ENCODE results near the gene MAGI2.
"Not testable (repeated sequence)": the region's sequence is repeated elsewhere in the genome, so short reads cannot be mapped to it uniquely, and the experiment has no call there.

Gene MAGI2

GRCh38 chr7:78317371-78317770 is 1136.1 kb downstream of the MAGI2 start:
- DNase-seq: no peak

- DNase-seq: no peak
Observed at GRCh38 chr7:78316110-78316509, 1137.4 kb downstream of the MAGI2 start.

DNA sequence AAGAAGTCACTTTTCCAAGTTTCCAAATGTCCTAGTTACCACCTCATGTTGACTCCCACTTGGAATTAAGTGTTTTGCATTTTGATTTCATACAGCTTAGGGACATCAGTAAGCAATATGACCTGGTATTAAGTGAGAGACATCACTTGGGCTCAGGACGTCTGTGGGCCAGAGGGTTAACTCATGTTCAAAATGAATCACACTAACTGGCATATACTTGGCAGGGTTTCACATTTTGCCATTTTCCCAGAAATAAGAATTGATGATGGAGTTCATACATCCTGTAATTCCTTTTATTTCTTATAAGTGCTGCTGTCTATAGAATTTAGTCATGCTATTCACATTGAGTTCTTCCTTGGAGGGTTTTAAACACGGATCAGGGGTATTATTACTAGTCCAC is 1138.3 kb downstream of the MAGI2 start:
- no peak for DNase-seq

- DNase-seq: no peak
Observed at GRCh38 chr7:78311181-78311580, 1142.3 kb downstream of the MAGI2 start.

DNA sequence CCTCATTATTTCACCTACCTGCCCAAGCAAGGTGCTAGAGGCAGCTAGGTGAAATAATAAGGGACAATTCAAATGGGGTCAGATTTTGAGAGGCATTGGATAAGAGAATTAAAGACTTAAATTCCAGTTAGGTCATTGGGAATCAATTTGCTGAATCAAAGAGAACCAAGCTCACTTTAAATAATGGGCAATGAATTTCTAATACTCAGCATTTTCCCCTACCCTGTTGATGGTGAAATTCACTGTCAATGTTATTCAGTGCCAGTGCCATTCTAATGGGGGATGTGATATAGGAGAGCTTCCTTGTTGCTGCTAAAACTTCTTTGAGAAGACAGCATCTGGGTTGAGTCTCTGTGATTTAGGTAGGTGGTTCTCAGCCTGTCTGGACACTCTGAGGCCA is 1145.6 kb downstream of the MAGI2 start:
- no peak for DNase-seq

DNA sequence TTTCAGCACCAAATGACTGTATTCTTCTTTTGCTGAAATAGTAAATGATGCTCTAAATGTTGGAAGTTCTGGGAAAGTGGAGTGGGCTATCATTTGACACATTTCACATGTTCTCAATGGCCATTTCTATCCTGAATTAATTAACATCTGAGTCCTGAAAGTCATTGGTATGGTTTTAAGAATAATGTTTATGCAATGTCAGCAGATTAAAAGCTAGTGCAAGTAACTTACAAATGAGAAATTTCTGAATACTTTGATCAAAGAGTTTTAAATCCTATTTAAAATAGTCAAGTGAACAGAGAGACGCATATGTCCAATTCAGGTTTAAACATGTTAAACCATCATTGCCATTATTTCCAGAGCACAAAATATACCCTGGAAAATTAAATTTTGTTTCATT is 1146.8 kb downstream of the MAGI2 start:
- DNase-seq: no peak

DNA sequence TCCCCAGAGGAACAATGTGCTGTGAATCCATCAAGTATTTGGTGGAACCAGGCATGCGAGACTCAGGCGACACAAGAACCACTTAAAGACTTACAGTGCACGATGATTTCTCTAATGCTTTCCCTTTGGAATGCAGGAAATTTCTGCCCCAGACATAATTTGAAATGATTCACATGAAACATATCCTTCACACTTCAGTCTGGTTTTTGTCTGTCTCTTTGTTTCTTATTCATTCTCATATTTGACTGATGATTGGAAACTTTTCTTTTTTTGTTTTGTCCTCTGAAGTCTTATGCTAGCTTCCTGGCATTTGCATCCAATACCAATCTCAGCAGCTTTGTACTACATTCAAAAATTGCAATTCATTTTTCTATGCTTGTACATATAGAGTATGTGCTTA is 1152.1 kb downstream of the MAGI2 start:
- no peak for DNase-seq

DNA sequence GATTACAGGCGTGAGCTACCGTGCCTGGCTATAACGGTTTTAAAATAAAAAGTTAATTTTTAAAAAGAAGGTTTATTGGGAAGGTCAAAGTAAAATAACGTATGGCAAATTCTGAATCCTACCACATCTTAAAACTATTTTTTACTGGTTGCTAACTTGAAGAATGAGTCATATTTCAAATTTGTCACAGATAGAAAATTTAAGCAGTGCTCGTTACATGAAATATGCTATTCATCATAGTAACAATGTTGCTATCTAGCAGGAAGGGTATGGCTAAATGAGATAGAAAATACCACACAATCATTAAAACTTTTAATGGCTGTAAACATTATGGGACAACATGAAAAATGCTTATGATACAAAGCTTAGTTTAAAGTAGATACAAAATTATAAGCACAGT is 1154.4 kb downstream of the MAGI2 start:
- DNase-seq: no peak

DNA sequence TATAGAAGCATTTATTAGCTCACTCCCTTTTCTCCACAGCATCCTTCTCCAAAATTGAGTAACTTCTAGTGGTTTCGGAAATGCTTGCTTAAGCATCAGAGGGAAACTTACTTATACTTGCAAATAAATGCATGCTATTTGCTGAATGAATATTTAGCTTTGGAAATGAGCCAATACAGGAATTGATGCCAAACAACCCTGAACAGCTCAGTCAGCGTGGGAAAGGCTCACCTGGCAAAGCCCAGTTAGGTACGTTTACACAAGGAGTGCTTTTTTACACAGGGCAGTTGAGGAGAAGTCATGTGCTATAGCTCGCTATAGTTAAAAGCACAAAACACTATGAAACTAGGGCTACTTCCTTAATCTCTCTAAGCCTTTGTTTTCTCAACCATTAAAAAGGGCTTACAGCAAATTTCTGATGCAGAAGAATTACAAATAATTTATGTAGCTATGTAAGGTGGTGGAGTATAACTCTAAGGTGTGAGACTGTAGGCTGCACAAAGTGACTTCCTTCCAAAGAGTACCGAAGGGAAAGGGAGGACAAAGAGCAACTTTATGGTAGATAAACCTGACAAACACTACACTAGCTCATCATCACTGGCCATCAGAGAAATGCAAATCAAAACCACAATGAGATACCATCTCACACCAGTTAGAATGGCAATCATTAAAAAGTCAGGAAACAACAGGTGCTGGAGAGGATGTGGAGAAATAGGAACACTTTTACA is 1156.7 kb downstream of the MAGI2 start:
- no peak for DNase-seq

DNA sequence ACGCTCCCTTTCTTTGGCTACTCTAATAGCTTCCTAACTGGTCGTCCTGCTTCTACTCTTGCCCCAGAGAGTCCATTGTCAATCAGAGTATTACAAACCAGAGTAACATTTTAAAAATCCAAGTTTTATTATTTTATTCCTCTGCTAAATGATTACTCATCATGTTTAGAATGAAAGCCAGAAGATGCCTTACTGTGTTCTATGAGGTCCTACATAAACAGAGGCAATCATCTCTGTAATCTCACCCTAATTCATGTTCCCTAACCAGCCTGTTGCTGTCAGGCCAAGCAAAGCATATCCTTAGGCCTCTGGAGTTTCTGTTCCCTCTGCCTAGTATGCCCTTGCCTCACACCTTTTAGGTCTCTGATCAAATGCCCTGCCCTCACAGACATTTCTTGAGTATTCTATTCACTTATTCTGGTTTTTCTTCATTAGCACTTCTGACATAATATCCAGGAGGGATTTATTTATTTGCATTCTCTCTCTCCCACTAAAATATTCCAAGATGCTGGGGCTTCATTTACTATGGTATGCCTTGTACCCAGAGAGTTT is 1157.3 kb downstream of the MAGI2 start:
- DNase-seq: no peak

DNA sequence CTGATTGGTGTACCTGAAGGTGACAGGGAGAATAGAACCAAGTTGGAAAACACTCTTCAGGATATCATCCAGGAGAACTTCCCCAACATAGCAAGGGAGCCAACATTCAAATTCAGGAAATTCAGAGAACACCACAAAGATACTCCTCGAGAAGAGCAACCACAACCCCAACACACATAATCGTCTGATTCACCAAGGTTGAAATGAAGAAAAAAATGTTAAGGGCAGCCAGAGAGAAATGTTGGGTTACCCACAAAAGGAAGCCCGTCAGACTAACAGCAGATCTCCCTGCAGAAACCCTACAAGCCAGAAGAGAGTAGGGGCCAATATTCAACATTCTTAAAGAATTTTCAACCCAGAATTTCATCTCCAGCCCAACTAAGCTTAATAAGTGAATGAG is 1164.0 kb downstream of the MAGI2 start:
- not testable (repeated sequence) for DNase-seq

- DNase-seq: no peak
Observed at GRCh38 chr7:78284945-78285344, 1168.5 kb downstream of the MAGI2 start.

DNA sequence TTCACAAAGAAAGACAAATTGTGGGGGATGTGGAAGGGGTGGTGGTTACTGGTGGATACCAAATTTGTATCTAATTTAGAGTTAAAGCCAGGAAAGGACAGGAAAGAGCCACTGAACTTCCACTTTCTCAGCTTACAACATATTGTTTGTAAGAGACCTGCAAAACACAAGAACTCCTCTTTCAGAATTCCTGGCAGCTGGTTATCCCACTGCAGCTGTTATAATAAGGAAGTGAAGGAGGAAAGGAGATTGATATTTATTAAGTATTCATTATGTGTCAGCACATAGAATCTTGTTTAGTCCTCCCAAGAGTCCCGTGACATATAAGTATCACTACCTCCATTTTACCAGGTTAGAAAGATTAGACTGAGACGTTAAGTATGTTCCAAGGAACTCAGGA is 1173.2 kb downstream of the MAGI2 start:
- DNase-seq: no peak

DNA sequence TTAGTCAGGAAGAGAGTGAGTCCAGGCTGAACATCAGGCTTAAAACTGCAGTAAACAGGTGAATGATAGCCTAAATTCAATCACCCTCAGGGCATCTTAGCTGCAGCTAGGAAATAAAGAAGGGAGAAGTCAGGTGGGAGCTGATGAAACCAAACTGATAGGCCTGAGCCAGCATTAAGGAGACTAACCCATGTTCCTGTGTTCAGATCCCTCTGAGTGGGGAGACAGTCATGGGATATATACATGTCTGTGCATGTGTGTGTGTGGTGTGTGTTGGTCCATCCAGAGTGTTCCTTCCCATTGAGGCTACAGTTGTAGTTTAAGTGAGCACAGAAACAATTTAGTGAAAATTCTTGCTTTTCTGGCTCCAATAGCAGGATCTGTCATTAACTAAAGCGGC is 1174.0 kb downstream of the MAGI2 start:
- DNase-seq: no peak

DNA sequence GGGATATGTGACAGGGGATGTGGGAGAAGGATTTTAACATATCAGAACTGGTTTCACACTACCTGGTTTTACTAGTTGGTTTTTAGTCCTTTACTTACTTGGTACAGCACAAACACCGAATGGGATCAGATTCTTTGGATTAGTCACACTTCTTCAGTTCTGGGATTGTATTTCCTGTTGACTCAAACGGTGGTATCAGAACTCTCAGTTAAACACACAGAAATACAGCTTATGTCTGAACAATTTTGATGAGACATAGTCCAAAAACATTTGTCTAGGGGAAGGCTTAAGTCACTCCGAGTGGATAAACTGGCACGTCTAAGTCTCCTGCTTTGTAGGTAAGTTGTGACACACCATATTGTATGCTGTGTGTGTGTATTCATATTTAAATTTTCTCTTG is 1174.4 kb downstream of the MAGI2 start:
- no peak for DNase-seq

DNA sequence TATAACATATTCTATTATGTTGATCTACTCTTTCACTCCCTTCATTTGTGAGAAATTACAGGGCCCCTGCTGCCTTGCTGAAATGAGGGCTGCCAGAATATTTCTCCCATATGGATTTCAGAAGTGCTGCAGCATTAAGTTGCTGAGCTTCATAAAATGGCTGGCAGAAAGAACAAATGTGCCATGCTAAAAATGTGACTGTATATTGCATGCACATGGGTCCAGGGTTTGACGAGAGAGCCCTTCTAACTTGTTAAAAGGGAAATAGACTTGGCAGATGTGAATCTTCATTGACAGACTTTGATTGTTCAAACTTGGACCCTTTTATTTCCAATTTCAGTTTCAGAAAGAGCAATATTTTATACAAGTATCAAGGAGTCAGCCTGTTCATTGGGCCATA is 1186.3 kb downstream of the MAGI2 start:
- no peak for DNase-seq

- no peak for DNase-seq
Observed at GRCh38 chr7:78265486-78265885, 1188.0 kb downstream of the MAGI2 start.

DNA sequence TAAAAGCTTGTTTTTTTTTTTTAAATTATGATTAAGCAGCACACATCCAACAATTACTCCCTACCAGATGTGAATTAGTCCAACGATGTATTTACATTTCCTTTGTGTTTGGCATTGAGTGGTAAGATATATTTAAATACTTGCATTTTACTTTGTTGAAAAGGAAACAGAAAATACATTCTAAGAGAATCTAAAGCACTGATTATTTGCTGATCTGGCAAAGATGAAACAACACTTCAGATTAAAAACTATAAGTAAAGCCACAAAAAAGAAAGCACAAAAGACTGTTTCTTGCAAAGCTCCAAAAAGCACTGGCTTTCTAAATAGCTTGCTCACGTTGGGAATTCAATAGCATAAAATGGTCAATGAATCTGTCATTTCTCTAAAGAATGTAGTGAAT is 1188.4 kb downstream of the MAGI2 start:
- no peak for DNase-seq

DNA sequence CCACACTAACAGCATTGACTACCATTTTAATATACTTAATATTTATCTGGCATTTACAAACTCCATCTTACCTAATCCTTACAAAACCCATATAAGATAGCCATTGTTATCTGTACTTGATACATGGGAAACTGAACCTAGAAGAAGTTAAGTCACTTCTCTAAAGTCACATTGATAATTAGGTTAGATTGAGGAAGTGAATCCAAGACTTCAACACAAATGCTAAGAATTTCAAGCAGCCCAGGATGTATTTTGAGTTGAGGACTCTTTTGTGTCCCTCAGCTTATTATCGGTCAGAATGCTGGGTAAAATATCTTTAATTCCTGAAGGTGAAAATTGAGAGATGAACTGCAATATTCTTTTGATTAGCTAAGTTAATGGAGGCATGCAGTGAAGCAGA is 1189.4 kb downstream of the MAGI2 start:
- no peak for DNase-seq

DNA sequence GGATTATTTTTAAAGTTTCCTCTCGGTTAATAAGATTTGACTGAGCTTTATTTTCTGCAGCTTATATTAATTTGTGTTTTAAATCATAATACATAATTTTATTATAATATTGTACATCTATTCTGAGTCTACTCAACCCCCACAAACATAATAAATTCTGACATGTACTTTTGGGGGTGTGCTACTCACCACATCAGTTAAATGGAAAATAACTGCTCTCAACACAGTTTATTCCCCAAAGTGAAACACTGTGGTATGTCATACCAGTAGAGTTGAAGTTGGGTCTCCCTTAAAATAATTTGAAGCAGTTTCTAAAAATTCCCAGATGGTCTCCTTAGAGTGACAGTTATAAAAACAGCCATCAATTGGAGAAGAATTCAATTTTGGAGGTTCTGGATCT is 1191.7 kb downstream of the MAGI2 start:
- no peak for DNase-seq

DNA sequence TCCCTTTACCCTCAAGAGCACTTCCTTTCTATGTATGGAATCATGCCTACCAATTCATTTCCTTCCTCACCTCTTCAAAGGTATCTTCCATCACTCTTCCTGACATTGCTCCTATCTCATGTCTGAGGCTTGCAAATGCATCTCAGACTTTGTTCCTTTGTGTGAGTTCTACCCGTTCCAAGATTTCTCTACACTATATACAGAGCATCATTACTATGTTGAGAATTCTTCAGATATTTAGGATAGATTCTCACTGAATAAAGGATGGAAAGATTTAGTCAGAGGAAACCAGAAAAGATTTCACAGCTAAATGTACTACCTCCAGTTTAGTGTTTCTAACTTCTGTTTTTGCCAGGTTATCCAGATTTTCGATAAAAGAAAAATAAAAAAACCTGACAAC is 1192.2 kb downstream of the MAGI2 start:
- no peak for DNase-seq

GRCh38 chr7:78260826-78261225 is 1192.6 kb downstream of the MAGI2 start:
- no peak for DNase-seq

DNA sequence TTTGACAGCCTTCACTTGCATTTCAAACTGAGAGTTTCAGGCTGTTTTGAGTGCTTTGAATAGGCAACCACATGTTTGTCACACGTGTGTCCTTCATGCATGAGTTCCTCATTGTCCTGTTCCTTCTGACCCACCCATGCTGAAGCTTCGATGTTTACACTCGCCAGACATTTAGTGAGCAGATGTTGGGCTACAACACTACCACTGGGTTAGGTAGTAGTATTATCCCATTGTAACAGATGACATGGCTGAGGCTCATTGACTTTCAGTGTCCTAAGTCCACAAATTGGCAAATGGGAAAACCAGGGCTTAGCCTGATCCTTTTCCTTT is 1198.8 kb downstream of the MAGI2 start:
- DNase-seq: no peak

DNA sequence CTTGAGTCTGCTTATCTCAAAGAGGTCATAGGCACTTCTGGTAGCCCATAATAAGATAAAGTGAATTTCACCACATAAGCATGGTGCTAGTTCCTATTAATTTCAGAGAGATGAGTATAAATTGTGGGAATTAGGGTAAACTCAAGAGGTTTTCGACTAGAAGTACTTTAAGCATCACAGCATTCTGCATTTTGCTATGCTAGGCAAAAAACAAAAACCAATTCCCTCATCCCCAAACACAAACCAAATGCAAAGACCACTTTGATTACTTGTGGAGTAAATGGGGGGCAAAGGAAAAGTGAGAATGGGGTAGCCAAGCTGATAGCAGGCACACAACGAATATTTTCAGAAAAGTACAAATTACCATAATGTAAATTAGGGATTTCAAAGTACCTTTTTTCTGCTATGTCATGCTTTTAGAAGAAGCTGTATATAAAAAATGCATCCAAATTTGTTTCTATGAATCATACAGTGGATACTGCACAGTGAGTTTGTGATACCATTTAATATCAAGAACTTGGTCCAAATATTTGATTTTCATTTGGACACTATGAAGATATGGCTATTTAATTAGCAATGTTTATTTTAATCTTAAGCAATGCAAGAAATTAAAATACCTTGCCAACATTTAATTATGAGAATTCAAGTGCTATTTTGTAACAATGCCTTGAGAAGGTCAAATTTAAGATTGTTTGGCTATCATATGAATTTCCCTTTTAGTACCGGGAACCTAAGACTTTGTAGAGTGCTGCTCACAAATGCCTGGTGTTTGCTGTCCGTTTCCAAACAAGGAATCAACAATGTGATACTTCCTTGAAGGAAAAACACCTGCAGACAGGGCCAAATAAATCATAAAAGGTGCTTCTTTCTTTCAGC is 1199.4 kb downstream of the MAGI2 start:
- no peak for DNase-seq
